ENCODE results near the gene DSCAML1.

The DSCAML1 gene

GRCh38 chr11:117830674-117831351 is 33.8 kb upstream of the DSCAML1 start:
- no peaks in the 10 kb centered on the region for H3K36me3 ChIP-seq (ENCODE audit: control insufficient read depth, insufficient read depth, low read length)
- H3K4me3 ChIP-seq (ENCODE audit: extremely low read depth, insufficient read depth, low read length, poor library complexity, severe bottlenecking): no peak overlapping the region
- H3K27ac ChIP-seq (ENCODE audit: low read depth, low read length, severe bottlenecking): no peak overlapping the region
- H3K4me1 ChIP-seq (ENCODE audit: control insufficient read depth, insufficient read depth, low read length, poor library complexity, severe bottlenecking): peaks cover 29% of the 10 kb centered on the region
- no peaks in the 10 kb centered on the region for H3K9me3 ChIP-seq (ENCODE audit: control insufficient read depth, low read length)
- 87 to 90% methylated on average over 3 to 5 of the region's 6 CpGs for WGBS, 2 experiments (ENCODE audit: insufficient coverage in 2 of 2)

- H3K27ac ChIP-seq (ENCODE audit: low read depth, low read length, severe bottlenecking): no peak overlapping the region
- no peak overlapping the region for H3K4me3 ChIP-seq (ENCODE audit: extremely low read depth, insufficient read depth, low read length, poor library complexity, severe bottlenecking)
- H3K4me1 ChIP-seq (ENCODE audit: control insufficient read depth, insufficient read depth, low read length, poor library complexity, severe bottlenecking): peaks cover 29% of the 10 kb centered on the region
- H3K36me3 ChIP-seq (ENCODE audit: control insufficient read depth, insufficient read depth, low read length): no peaks in the 10 kb centered on the region
- H3K9me3 ChIP-seq (ENCODE audit: control insufficient read depth, low read length): no peaks in the 10 kb centered on the region
- 94 to 95% methylated on average over 14 of the region's 14 CpGs for WGBS, 2 experiments (ENCODE audit: insufficient coverage in 2 of 2)
Measured at GRCh38 chr11:117830072-117830471, 33.1 kb upstream of the DSCAML1 start.

GRCh38 chr11:117829369-117829725 is 32.3 kb upstream of the DSCAML1 start:
- Histone ChIP-seq H3K4me1 (ENCODE audit: control insufficient read depth, insufficient read depth, low read length, poor library complexity, severe bottlenecking) (peaks cover 36% of the 10 kb centered on the region), H3K4me3 (ENCODE audit: extremely low read depth, insufficient read depth, low read length, poor library complexity, severe bottlenecking) (no peak overlapping the region), H3K9me3 (ENCODE audit: control insufficient read depth, low read length) (no peaks in the 10 kb centered on the region), H3K36me3 (ENCODE audit: control insufficient read depth, insufficient read depth, low read length) (no peaks in the 10 kb centered on the region), H3K27ac (ENCODE audit: low read depth, low read length, severe bottlenecking) (peak overlapping the region; percentile 50)
- 86 to 90% methylated on average over 4 to 5 of the region's 7 CpGs for WGBS, 2 experiments (ENCODE audit: insufficient coverage in 2 of 2)

GRCh38 chr11:117828611-117829368 is 31.8 kb upstream of the DSCAML1 start:
- Histone ChIP-seq H3K4me3 (ENCODE audit: extremely low read depth, insufficient read depth, low read length, poor library complexity, severe bottlenecking) (no peak overlapping the region), H3K4me1 (ENCODE audit: control insufficient read depth, insufficient read depth, low read length, poor library complexity, severe bottlenecking) (peaks cover 38% of the 10 kb centered on the region), H3K36me3 (ENCODE audit: control insufficient read depth, insufficient read depth, low read length) (no peaks in the 10 kb centered on the region), H3K9me3 (ENCODE audit: control insufficient read depth, low read length) (no peaks in the 10 kb centered on the region), H3K27ac (ENCODE audit: low read depth, low read length, severe bottlenecking) (peak overlapping the region; percentile 50)
- whole genome bisulfite sequencing, 2 experiments (ENCODE audit: insufficient coverage in 2 of 2): 78 to 82% methylated on average over 12 to 14 of the region's 16 CpGs

GRCh38 chr11:117827521-117828511 is 30.8 kb upstream of the DSCAML1 start:
- Histone ChIP-seq H3K27ac (ENCODE audit: low read depth, low read length, severe bottlenecking) (no peak overlapping the region), H3K4me3 (ENCODE audit: extremely low read depth, insufficient read depth, low read length, poor library complexity, severe bottlenecking) (no peak overlapping the region)
- 90 to 94% methylated on average over 10 to 12 of the region's 15 CpGs for WGBS, 2 experiments (ENCODE audit: insufficient coverage in 2 of 2)

GRCh38 chr11:117826832-117827231 is 29.8 kb upstream of the DSCAML1 start:
- Histone ChIP-seq H3K4me1 (ENCODE audit: control insufficient read depth, insufficient read depth, low read length, poor library complexity, severe bottlenecking) (peaks cover 38% of the 10 kb centered on the region), H3K27ac (ENCODE audit: low read depth, low read length, severe bottlenecking) (no peak overlapping the region), H3K36me3 (ENCODE audit: control insufficient read depth, insufficient read depth, low read length) (no peaks in the 10 kb centered on the region), H3K9me3 (ENCODE audit: control insufficient read depth, low read length) (no peaks in the 10 kb centered on the region), H3K4me3 (ENCODE audit: extremely low read depth, insufficient read depth, low read length, poor library complexity, severe bottlenecking) (no peak overlapping the region)
- WGBS, 2 experiments (ENCODE audit: insufficient coverage in 2 of 2): 79 to 96% methylated on average over 3 of the region's 3 CpGs

More at GRCh38 chr11:117827521-117828511, 30.8 kb upstream of the DSCAML1 start:
- Histone ChIP-seq H3K4me1 (ENCODE audit: control insufficient read depth, insufficient read depth, low read length, poor library complexity, severe bottlenecking) (peaks cover 38% of the 10 kb centered on the region), H3K9me3 (ENCODE audit: control insufficient read depth, low read length) (no peaks in the 10 kb centered on the region), H3K36me3 (ENCODE audit: control insufficient read depth, insufficient read depth, low read length) (no peaks in the 10 kb centered on the region)

- Histone ChIP-seq H3K4me3 (ENCODE audit: extremely low read depth, insufficient read depth, low read length, poor library complexity, severe bottlenecking) (no peak overlapping the region), H3K27ac (ENCODE audit: low read depth, low read length, severe bottlenecking) (no peak overlapping the region), H3K4me1 (ENCODE audit: control insufficient read depth, insufficient read depth, low read length, poor library complexity, severe bottlenecking) (peaks cover 38% of the 10 kb centered on the region), H3K36me3 (ENCODE audit: control insufficient read depth, insufficient read depth, low read length) (no peaks in the 10 kb centered on the region), H3K9me3 (ENCODE audit: control insufficient read depth, low read length) (no peaks in the 10 kb centered on the region)
- 79 to 86% methylated on average over 9 to 10 of the region's 10 CpGs for WGBS, 2 experiments (ENCODE audit: insufficient coverage in 2 of 2)
Measured at GRCh38 chr11:117826190-117826570, 29.2 kb upstream of the DSCAML1 start.

GRCh38 chr11:117825538-117826189 is 28.6 kb upstream of the DSCAML1 start:
- H3K36me3 ChIP-seq (ENCODE audit: control insufficient read depth, insufficient read depth, low read length): no peaks in the 10 kb centered on the region
- no peak overlapping the region for H3K27ac ChIP-seq (ENCODE audit: low read depth, low read length, severe bottlenecking)
- 91 to 92% methylated on average over 7 to 8 of the region's 8 CpGs for WGBS, 2 experiments (ENCODE audit: insufficient coverage in 2 of 2)
- H3K4me3 ChIP-seq (ENCODE audit: extremely low read depth, insufficient read depth, low read length, poor library complexity, severe bottlenecking): no peak overlapping the region
- no peaks in the 10 kb centered on the region for H3K9me3 ChIP-seq (ENCODE audit: control insufficient read depth, low read length)
- peaks cover 35% of the 10 kb centered on the region for H3K4me1 ChIP-seq (ENCODE audit: control insufficient read depth, insufficient read depth, low read length, poor library complexity, severe bottlenecking)

GRCh38 chr11:117824571-117825537 is 27.8 kb upstream of the DSCAML1 start, which contains the start of gene FXYD2:
TSS of gene FXYD2 (minus strand) at chr11:117824744. CDS start at chr11:117824678, 66 bp downstream.
- no peak within 1 kb of the TSS for H3K4me3 ChIP-seq (ENCODE audit: extremely low read depth, insufficient read depth, low read length, poor library complexity, severe bottlenecking)
- H3K27ac ChIP-seq (ENCODE audit: low read depth, low read length, severe bottlenecking): no peak within 1 kb of the TSS
- 82 to 88% methylated on average over 13 to 18 of the region's 22 CpGs for WGBS, 2 experiments (ENCODE audit: insufficient coverage in 2 of 2)
- no peaks in the 10 kb centered on the region for H3K9me3 ChIP-seq (ENCODE audit: control insufficient read depth, low read length)
- no peaks in the 10 kb centered on the region for H3K36me3 ChIP-seq (ENCODE audit: control insufficient read depth, insufficient read depth, low read length)
- peaks cover 27% of the 10 kb centered on the region for H3K4me1 ChIP-seq (ENCODE audit: control insufficient read depth, insufficient read depth, low read length, poor library complexity, severe bottlenecking)
